HuH-7.5 (cell line): ENCODE measurements around the gene OR51D1.

Experiments used
- DNase-seq: peaks from one replicate; pipeline ENCODE4 v3.0.0; 2011; ENCODE audit warnings: low spot score

The OR51D1 gene

GRCh38 chr11:4644233-4644632 is 7.0 kb downstream of the OR51D1 start:
- no peak for DNase-seq

GRCh38 chr11:4645974-4646373 is 8.7 kb downstream of the OR51D1 start:
- no peak for DNase-seq

- DNase-seq: no peak
Measured at GRCh38 chr11:4647766-4648165, 10.5 kb downstream of the OR51D1 start.

- no peak for DNase-seq
Measured at GRCh38 chr11:4654635-4655369, 17.5 kb downstream of the OR51D1 start.

- no peak for DNase-seq
Measured at GRCh38 chr11:4658629-4659445, 21.6 kb downstream of the OR51D1 start.

GRCh38 chr11:4662876-4663275 is 25.6 kb downstream of the OR51D1 start:
- no peak for DNase-seq

GRCh38 chr11:4664183-4664582 is 26.9 kb downstream of the OR51D1 start:
- DNase-seq: no peak

- no peak for DNase-seq
Measured at GRCh38 chr11:4664786-4665185, 27.5 kb downstream of the OR51D1 start.

GRCh38 chr11:4665424-4665823 is 28.1 kb downstream of the OR51D1 start:
- no peak for DNase-seq

- no peak for DNase-seq
Measured at GRCh38 chr11:4671741-4672140, 34.5 kb downstream of the OR51D1 start.

GRCh38 chr11:4672470-4672869 is 35.2 kb downstream of the OR51D1 start:
- DNase-seq: no peak

- no peak for DNase-seq
Measured at GRCh38 chr11:4673781-4674180, 36.5 kb downstream of the OR51D1 start.

GRCh38 chr11:4677948-4678347 is 40.7 kb downstream of the OR51D1 start:
- no peak for DNase-seq

- DNase-seq: no peak
Measured at GRCh38 chr11:4680341-4680740, 43.1 kb downstream of the OR51D1 start.

- no peak for DNase-seq
Measured at GRCh38 chr11:4682623-4683419, 45.5 kb downstream of the OR51D1 start.

- DNase-seq: no peak
Measured at GRCh38 chr11:4684631-4685285, 47.5 kb downstream of the OR51D1 start.
